Parathyroid adenoma (tissue), 2 donors: ENCODE results near the gene SMCO4.

Source experiments
- H2AFZ ChIP-seq: fragments of 300-600 bp; sonication (generic); one replicate; pipeline ENCODE4 v1.7.0; 2017; ENCODE audit warnings: antibody characterized with exemption, mild to moderate bottlenecking
- H3K27ac ChIP-seq: fragments of 300-600 bp; sonication (generic); one replicate; pipeline ENCODE4 v1.7.0; 2017
- H3K27me3 ChIP-seq: fragments of 300-600 bp; sonication (generic); one replicate; pipeline ENCODE4 v1.7.0; 2017; ENCODE audit warnings: low read length; ENCODE audit not compliant: control insufficient read depth, insufficient read depth
- H3K36me3 ChIP-seq: fragments of 300-600 bp; sonication (generic); one replicate; pipeline ENCODE4 v1.7.0; 2017; ENCODE audit warnings: low read length; ENCODE audit not compliant: control insufficient read depth, insufficient read depth
- H3K4me1 ChIP-seq: fragments of 300-600 bp; sonication (generic); one replicate; pipeline ENCODE4 v1.7.0; 2017; ENCODE audit warnings: control low read depth
- H3K4me2 ChIP-seq: fragments of 300-600 bp; sonication (generic); one replicate; pipeline ENCODE4 v1.7.0; 2017; ENCODE audit warnings: low read length
- H3K4me3 ChIP-seq: fragments of 300-600 bp; sonication (generic); one replicate; pipeline ENCODE4 v1.7.0; 2017; ENCODE audit warnings: low read depth, low read length
- H3K79me2 ChIP-seq: fragments of 300-600 bp; sonication (generic); one replicate; pipeline ENCODE4 v1.7.0; 2017; ENCODE audit warnings: control low read depth
- H3K9ac ChIP-seq: fragments of 300-600 bp; sonication (generic); one replicate; pipeline ENCODE4 v1.7.0; 2017; ENCODE audit warnings: mild to moderate bottlenecking
- H3K9me3 ChIP-seq: fragments of 300-600 bp; sonication (generic); one replicate; pipeline ENCODE4 v1.7.0; 2017; ENCODE audit warnings: low read length; ENCODE audit not compliant: control insufficient read depth
- TF ChIP-seq, protein P1 (sequence below): fragments of 300-600 bp; sonication (generic); IDR thresholded peaks from one replicate; pipeline ENCODE4 v1.7.0; 2017; ENCODE audit warnings: antibody characterized with exemption, mild to moderate bottlenecking
- donor health status: primary hyperparathyroidism.

The SMCO4 gene

DNA sequence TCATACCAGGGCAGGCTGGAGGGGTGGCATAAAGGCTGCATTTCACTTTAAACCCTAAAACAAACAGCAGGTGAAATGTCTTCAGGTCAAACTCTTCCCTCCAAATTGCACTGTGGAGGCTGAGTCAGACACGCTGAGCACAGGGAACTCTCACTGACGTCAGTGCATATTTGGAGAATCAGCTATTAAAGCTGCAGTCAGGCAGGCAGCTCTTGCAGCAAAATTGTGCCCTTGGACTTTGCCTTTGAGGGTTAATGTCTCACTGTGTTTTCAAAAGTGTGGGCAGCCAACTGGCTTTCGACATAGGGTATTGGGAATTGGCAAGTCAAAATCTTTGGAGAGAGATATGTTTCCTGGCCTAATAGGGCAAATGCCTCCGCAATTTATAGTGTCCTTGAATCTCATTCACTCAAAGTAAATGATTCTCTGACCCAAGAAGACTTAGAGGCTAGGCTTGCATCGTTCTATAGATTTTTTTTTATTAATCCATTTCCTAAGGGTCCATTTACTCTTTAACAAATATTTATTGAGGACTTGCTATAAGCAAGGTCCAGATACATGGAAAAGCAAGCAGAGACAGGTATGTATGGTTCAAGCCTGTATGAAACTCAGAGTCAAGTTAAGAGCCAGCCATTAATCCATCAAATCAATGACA lies 27.7 kb upstream of the SMCO4 start:
- H3K27me3 ChIP-seq = no peaks in the 10 kb centered on the region
- H3K4me3 ChIP-seq = no peak overlapping the region
- H3K9me3 ChIP-seq = no peaks in the 10 kb centered on the region
- no peak overlapping the region for H3K4me2 ChIP-seq
- no peaks in the 10 kb centered on the region for H3K79me2 ChIP-seq
- TF ChIP-seq, protein P1, sequence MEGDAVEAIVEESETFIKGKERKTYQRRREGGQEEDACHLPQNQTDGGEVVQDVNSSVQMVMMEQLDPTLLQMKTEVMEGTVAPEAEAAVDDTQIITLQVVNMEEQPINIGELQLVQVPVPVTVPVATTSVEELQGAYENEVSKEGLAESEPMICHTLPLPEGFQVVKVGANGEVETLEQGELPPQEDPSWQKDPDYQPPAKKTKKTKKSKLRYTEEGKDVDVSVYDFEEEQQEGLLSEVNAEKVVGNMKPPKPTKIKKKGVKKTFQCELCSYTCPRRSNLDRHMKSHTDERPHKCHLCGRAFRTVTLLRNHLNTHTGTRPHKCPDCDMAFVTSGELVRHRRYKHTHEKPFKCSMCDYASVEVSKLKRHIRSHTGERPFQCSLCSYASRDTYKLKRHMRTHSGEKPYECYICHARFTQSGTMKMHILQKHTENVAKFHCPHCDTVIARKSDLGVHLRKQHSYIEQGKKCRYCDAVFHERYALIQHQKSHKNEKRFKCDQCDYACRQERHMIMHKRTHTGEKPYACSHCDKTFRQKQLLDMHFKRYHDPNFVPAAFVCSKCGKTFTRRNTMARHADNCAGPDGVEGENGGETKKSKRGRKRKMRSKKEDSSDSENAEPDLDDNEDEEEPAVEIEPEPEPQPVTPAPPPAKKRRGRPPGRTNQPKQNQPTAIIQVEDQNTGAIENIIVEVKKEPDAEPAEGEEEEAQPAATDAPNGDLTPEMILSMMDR = no peak
- H3K36me3 ChIP-seq = no peaks in the 10 kb centered on the region
- H3K27ac ChIP-seq = no peak overlapping the region
- H3K9ac ChIP-seq = no peak overlapping the region
- H3K4me1 ChIP-seq = no peaks in the 10 kb centered on the region
- no peak overlapping the region for H2AFZ ChIP-seq

DNA sequence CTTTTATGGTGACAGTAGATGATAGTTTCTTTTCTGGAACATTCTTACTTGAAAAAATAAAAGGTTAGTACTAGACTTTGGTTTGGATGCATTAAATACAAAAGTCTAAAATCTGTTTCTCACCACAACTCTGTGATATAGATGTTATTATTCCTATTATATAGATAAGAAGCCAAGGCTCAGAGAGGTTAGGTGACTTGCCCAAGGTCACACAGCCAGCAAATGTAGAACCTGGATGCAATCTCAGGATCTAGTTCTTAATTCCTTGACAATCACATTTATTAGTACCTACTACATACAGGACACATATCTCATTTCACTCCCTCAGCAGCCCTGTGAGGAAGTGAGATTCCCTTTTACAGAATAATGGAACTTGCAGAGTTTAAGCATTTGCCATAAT lies 26.3 kb upstream of the SMCO4 start:
- Histone ChIP-seq H3K36me3 (no peaks in the 10 kb centered on the region), H3K27ac (no peak overlapping the region), H2AFZ (no peak overlapping the region), H3K4me2 (no peak overlapping the region), H3K9me3 (no peaks in the 10 kb centered on the region), H3K4me1 (no peaks in the 10 kb centered on the region), H3K27me3 (no peaks in the 10 kb centered on the region), H3K79me2 (no peaks in the 10 kb centered on the region), H3K4me3 (no peak overlapping the region), H3K9ac (no peak overlapping the region)
- TF ChIP-seq, protein P1 = no peak

DNA sequence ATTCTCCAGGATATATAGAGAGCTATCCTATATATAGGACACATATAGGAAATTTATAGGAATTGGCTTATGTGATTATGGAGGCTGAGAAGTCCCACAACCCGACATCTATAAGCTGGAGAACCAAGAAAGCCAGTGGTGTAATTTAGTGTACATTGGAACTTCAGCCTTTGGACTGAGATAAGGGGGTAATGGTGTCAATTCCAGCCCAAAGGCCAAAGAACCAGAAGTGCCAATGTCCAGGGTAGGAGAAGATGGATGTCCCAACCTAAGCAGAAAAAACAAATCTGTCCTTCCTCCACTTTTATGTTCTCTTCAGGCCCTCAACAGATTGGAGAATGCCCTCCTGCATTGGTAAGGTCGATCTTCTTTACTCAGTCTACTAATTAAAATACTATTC lies 25.5 kb upstream of the SMCO4 start:
- no peak overlapping the region for H3K4me2 ChIP-seq
- no peaks in the 10 kb centered on the region for H3K9me3 ChIP-seq
- H3K36me3 ChIP-seq = no peaks in the 10 kb centered on the region
- no peaks in the 10 kb centered on the region for H3K27me3 ChIP-seq
- no peak overlapping the region for H3K4me3 ChIP-seq
- TF ChIP-seq, protein P1 = no peak
- no peak overlapping the region for H3K9ac ChIP-seq
- H3K27ac ChIP-seq = no peak overlapping the region
- no peaks in the 10 kb centered on the region for H3K4me1 ChIP-seq
- no peaks in the 10 kb centered on the region for H3K79me2 ChIP-seq
- no peak overlapping the region for H2AFZ ChIP-seq

DNA sequence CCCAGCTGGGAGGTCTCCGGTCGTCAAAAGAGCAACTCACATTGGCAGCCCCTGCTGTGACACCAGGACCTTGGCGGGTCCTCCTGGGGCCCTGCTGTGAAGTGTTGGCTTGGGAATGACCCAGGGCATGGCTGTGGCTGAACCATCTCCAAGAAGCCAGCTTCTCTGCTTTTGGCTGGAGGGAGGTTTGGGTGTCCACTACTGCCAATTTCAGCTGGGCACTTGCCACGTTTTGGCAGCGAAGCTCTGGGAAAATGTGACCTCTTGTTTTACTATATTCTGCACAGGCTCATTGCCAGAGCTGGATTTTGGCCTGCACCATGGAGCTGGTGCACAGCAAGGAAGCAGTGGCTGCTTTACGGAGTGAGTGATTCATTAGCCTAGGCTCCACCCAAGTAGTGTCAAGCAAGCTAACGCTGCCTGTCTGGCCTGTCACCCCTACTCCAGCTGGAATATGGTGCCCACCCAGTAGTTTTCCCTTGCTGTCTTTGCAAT lies 24.3 kb upstream of the SMCO4 start:
- no peak overlapping the region for H3K27ac ChIP-seq
- no peaks in the 10 kb centered on the region for H3K36me3 ChIP-seq
- no peak overlapping the region for H2AFZ ChIP-seq
- no peaks in the 10 kb centered on the region for H3K27me3 ChIP-seq
- H3K79me2 ChIP-seq = no peaks in the 10 kb centered on the region
- no peaks in the 10 kb centered on the region for H3K9me3 ChIP-seq
- H3K9ac ChIP-seq = no peak overlapping the region
- no peak overlapping the region for H3K4me2 ChIP-seq
- H3K4me3 ChIP-seq = no peak overlapping the region
- no peaks in the 10 kb centered on the region for H3K4me1 ChIP-seq
- TF ChIP-seq, protein P1 = no peak

DNA sequence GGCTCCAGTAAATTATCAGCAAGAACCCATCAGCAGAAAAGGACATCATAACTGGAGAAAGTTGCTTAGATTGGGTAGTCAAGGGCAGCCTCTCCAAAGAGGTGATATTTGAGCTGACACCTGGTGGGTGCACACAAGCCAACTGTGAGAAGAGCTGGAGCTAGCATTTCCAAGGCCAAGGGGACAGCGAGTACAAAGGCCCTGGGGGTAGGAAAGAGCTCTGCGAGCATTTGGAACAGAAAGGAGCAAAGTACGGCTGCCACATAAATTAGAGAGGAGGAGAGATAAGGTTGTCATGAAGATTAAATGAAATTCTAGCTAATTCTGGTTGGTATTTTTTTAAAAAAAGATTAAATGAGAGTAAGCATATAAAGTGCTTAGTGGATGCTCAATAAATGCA lies 21.7 kb upstream of the SMCO4 start:
- no peaks in the 10 kb centered on the region for H3K9me3 ChIP-seq
- H3K4me2 ChIP-seq = no peak overlapping the region
- no peak overlapping the region for H2AFZ ChIP-seq
- H3K27me3 ChIP-seq = no peaks in the 10 kb centered on the region
- no peaks in the 10 kb centered on the region for H3K36me3 ChIP-seq
- no peak overlapping the region for H3K4me3 ChIP-seq
- TF ChIP-seq, protein P1 = no peak
- no peak overlapping the region for H3K27ac ChIP-seq
- no peaks in the 10 kb centered on the region for H3K4me1 ChIP-seq
- H3K79me2 ChIP-seq = no peaks in the 10 kb centered on the region
- no peak overlapping the region for H3K9ac ChIP-seq
